ENCODE results near the gene DPYSL5.

DNA sequence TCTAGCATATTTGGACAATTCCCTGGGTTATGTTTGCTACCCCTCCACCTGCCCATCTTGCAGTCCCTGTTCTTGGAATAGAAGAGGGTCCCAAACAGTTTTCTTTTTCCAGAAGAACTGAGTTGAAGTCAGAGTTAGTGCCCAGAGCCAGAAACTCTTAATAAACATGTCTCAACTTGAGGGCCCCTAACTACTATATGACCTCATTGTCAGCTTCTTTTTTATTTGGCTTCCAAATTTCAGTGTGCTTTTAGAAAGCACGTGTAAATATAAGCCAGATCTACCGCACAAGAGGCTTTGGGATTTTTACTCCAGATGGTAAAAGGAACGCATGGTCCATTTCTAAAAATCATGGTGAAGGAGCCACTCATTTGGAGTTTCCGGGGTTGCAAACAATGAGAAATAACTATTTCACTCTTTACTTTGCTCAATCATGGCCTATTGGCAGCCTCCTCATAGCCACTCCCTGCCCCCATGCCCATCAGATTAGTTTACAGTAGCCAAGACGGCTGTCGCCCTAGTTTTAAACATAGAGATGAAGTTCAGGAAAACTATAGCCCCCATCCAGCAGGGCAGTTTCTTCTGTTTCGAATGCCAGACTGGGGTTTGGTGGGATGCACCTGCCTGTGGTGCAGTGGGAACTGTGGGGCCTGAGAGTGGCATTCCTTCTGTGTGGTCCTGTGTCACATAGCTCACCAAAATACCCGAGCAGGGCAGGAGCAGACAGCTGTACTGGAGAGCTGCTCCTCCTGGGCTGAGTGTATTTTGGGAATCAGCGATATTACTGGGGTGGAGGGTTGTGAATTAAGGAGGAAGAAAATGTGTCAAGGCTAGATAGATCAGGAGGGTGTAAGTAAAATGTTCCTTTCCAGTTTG, 124.2 kb downstream of the DPYSL5 start:
- TF ChIP-seq, protein P1, sequence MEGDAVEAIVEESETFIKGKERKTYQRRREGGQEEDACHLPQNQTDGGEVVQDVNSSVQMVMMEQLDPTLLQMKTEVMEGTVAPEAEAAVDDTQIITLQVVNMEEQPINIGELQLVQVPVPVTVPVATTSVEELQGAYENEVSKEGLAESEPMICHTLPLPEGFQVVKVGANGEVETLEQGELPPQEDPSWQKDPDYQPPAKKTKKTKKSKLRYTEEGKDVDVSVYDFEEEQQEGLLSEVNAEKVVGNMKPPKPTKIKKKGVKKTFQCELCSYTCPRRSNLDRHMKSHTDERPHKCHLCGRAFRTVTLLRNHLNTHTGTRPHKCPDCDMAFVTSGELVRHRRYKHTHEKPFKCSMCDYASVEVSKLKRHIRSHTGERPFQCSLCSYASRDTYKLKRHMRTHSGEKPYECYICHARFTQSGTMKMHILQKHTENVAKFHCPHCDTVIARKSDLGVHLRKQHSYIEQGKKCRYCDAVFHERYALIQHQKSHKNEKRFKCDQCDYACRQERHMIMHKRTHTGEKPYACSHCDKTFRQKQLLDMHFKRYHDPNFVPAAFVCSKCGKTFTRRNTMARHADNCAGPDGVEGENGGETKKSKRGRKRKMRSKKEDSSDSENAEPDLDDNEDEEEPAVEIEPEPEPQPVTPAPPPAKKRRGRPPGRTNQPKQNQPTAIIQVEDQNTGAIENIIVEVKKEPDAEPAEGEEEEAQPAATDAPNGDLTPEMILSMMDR (conservative IDR thresholded peaks at IDR 0.05 in 1 of 2, IDR thresholded peaks at IDR 0.05 in 1 of 2; ENCODE audit: low read depth in 1 of 2, low read length in 2 of 2): no peak
- no peak for TF ChIP-seq EZH2 (IDR thresholded peaks at IDR 0.05; ENCODE audit: low read length, missing control alignments)
